ES-I3 (cell line): ENCODE data around the gene ACSM6.

ENCODE experiments used
- H3K36me3 ChIP-seq: 2 replicates; pipeline ENCODE4 v1.6.1; 2013; ENCODE audit warnings: mild to moderate bottlenecking, low read length, control low read depth, moderate library complexity; ENCODE audit not compliant: insufficient read depth
- H3K4me1 ChIP-seq: 2 replicates; pipeline ENCODE4 v1.6.1; 2013; ENCODE audit warnings: mild to moderate bottlenecking, control low read depth, low read length; ENCODE audit not compliant: insufficient read depth
- H3K9ac ChIP-seq: 2 replicates; pipeline ENCODE4 v1.6.1; 2013; ENCODE audit warnings: low read depth, mild to moderate bottlenecking, low read length, moderate library complexity
- H3K9me3 ChIP-seq: 2 replicates; pipeline ENCODE4 v1.6.1; 2013; ENCODE audit warnings: mild to moderate bottlenecking, low read length, moderate library complexity; ENCODE audit not compliant: control insufficient read depth, insufficient read depth

The ACSM6 gene

DNA sequence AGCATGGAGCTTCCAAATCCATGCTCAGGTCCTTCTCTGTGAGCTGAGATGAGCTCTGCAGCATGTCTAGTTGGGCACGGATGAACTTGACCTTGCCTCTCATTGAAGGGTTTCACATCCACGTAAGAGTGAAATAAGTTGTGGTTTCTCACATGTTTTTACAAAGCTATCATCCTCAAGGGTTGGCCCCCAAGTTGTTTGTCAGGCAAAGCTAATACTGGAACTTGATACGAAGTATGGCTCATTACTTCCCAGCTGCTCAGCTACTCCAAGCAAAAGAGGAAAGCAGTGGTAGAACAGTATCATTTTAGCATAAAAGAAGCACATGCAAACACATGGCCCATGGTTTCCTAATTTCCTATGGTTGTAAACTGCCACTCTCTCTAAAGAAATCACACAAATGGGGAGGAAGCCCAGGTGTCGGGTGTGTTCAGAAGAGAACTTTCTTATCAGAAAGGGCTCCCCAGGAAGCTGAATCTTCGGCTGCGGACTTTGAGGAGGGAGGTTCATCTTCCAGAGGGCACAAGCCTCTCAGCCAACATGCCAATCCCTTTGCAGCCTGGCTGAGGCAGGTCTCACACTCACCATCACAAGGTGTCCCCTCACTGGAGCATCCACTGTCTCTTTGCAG is 51.5 kb downstream of the ACSM6 start:
- Histone ChIP-seq H3K36me3 (peaks cover 27% of the 10 kb centered on the region), H3K9me3 (no peaks in the 10 kb centered on the region), H3K9ac (no peak overlapping the region), H3K4me1 (peaks cover 15% of the 10 kb centered on the region)

DNA sequence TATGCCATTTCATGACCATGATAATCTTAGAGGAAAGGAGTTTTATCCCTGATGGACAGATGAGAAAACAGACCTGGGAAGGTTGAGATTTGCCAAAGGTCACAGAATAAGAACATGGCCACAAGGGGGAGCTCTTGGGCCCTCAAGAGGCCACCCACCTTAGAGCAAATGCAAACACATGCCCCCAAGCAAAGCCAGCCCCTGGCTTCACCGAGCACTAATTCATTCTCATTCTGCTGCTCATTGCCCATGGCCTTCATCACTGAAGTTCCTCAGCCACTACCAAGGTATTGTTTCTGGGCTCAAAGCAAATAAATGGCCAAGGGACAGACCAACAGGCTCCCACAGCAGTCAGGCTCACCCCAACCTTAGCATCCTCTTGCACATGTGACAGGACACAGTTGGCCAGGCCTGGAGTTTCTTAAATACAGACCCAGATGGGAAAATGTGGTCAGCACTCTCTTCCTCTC is 52.6 kb downstream of the ACSM6 start:
- peaks cover 15% of the 10 kb centered on the region for H3K4me1 ChIP-seq
- peaks cover 16% of the 10 kb centered on the region for H3K36me3 ChIP-seq
- H3K9ac ChIP-seq = no peak overlapping the region
- H3K9me3 ChIP-seq = no peaks in the 10 kb centered on the region

DNA sequence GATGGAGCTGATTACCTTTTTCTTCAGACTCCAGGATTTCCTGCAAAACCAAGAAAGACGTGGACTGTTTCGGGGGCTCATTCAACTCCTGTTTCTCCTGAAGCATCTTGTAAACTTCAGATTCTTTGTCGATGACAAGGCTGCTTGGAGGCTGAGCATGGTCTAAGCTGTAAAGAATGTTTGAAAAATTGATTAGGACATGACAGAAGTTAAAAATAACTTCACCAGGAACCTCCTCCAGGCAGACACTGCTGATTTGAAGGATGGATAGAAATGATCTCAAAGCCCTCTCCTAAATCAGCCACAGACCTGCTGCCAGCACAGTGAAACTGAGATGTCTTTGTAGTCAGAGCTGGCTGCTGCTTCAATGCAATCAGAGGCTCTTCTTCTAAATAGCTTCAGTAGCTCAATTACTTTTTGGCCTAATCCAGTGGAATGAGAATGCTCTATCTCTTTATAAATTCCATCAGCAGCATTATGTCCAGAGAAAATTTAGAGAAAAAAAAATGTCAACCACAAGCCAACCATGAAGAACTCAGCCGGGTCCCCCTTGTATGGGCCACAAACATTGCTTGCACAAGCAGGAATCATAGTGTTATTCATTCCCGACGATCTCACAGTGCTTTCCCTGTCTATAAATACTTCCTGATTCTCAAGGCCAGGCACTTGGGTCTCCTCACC is 53.3 kb downstream of the ACSM6 start:
- Histone ChIP-seq H3K4me1 (peaks cover 15% of the 10 kb centered on the region), H3K9me3 (no peaks in the 10 kb centered on the region), H3K36me3 (peaks cover 11% of the 10 kb centered on the region), H3K9ac (no peak overlapping the region)

DNA sequence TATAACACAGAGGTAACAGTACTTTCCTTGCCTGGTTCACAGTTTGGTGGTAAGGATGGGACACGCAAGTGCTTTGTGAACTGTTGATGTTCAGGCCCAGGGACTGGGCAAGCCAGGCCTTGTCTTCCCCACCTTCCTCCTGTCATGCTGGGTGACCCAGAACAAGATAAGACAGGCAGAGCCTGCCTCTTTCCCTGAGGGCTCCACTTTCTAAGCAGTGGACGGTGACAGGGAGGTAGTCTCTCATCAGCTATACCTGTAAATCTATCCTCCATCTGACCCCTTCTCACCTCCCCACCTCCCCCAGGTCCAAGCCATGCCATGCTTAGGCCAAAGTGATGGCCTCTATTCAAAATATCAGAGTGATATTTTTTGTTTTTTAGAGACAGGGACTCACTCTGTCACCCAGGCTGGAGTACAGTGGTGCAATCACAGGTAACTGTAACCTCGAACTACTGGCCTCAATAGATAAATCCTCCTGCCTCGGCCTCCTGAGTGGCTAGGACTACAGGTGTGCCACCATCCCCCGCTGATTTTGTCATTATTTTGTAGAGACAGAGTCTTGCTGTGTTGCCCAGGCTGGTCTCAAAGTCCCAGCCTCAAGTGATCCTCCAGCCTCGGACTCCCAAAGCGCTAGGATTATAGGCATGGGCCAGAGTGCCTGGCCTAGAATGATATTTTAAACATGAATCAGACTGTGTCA is 54.0 kb downstream of the ACSM6 start:
- Histone ChIP-seq H3K4me1 (peaks cover 15% of the 10 kb centered on the region), H3K9ac (no peak overlapping the region), H3K36me3 (peaks cover 11% of the 10 kb centered on the region), H3K9me3 (no peaks in the 10 kb centered on the region)

DNA sequence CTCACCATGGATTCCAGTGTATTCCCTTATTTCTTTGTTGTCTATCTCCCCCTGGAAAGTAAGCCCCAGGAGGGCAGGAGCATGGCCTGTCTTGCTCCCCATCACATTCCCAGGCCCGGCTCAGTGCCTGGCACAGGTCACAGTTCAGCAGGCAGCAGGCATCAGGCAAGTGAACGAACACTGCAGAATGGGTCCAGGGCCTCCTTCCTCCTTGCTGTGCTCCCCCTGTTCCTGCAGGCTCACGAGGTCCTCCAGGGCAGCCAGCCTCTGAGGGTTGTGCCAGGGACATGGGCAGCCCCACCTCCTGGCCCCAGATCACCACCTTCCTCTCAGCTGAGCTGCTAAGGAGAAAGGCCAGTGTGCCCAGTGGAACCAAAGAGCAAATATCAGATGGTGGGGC is 55.0 kb downstream of the ACSM6 start:
- Histone ChIP-seq H3K4me1 (peaks cover 15% of the 10 kb centered on the region), H3K9ac (no peak overlapping the region), H3K36me3 (peaks cover 11% of the 10 kb centered on the region), H3K9me3 (no peaks in the 10 kb centered on the region)

DNA sequence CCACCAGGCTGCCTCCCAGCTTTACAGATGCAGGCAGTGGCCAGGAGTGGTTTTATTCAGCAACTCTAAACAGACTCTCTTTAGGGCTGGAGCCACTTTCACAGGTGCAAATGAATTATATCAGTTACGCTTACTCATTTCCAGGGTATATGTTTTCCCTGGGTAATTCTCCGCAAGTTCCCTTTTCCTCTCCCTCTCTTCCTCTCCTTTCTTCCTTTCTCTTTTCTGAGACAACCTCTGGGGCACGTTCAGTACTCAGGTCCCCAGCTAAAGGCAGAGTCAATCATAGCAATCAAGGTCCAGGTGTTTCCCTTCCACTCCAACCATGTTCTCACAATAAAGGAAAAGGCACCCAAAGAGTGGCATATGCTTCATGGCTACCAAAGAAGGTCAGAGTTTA is 55.4 kb downstream of the ACSM6 start:
- peaks cover 11% of the 10 kb centered on the region for H3K36me3 ChIP-seq
- no peak overlapping the region for H3K9ac ChIP-seq
- peaks cover 12% of the 10 kb centered on the region; the same call in 1 of the 2 replicates for H3K4me1 ChIP-seq
- no peaks in the 10 kb centered on the region for H3K9me3 ChIP-seq

DNA sequence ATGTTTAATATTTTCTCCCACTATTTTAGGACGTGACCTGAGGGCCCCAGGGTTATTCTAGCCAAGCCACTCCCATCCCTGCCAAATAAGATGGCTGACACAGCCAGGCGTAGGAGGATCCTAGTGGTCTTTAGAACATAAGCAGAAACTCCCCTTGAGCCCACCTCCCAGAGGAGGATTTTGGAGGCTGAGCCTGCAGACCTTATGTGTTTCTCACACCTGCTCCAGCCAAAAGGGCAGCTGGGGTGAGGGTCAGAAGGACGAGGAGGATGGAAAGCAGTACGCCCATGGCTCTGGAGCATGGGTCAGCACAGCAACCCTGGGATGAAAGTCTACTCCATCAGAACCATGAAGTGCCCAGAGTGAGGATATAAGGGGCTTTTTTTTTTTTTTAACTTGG is 56.8 kb downstream of the ACSM6 start:
- H3K4me1 ChIP-seq = peaks cover 12% of the 10 kb centered on the region; the same call in 1 of the 2 replicates
- H3K9me3 ChIP-seq = no peaks in the 10 kb centered on the region
- H3K9ac ChIP-seq = no peak overlapping the region
- peaks cover 3% of the 10 kb centered on the region for H3K36me3 ChIP-seq

DNA sequence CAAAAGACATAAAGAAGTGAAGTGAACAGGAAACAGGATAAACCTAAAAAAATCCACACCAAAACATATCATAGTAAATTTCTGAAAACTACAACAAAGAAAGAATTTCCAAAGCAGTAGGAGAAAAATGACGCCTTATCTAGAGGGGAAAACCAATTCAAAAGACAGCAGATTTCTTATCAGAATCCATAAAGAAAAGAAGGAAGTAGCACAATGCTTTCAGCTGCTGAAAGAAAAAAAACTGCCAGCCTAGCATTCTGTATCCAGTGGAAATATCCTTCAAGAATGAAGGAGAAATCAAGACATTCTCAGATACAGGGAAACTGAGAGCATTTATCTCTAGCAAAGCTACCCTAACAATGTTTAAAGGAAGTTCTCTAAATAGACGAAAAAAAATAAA is 59.0 kb downstream of the ACSM6 start:
- no peak overlapping the region for H3K9ac ChIP-seq

DNA sequence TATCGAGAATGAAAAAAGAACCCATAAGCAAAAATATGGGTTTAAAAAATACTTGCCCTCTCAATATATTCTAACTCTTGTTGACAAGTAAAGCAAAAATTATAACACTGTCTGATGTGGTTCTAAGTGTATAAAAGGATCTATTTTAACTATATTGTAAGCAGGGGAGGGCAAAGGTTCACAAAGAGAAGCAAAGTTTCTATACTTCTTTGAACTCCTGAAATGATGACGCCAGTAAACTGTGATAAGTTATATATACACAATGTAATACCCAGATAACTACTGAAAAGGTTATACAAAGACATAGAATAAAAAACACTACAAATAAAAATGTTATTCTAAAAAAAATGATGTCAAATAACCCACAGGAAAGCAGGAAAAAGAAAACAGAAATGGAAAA is 59.6 kb downstream of the ACSM6 start:
- Histone ChIP-seq H3K4me1 (no peaks in the 10 kb centered on the region), H3K9ac (no peak overlapping the region), H3K36me3 (peaks cover 9% of the 10 kb centered on the region), H3K9me3 (peaks cover 3% of the 10 kb centered on the region; the same call in 1 of the 2 replicates)

More for the DNA sequence above, 59.0 kb downstream of the ACSM6 start:
- Histone ChIP-seq H3K36me3 (peaks cover 4% of the 10 kb centered on the region), H3K4me1 (no peaks in the 10 kb centered on the region), H3K9me3 (peaks cover 3% of the 10 kb centered on the region; the same call in 1 of the 2 replicates)

DNA sequence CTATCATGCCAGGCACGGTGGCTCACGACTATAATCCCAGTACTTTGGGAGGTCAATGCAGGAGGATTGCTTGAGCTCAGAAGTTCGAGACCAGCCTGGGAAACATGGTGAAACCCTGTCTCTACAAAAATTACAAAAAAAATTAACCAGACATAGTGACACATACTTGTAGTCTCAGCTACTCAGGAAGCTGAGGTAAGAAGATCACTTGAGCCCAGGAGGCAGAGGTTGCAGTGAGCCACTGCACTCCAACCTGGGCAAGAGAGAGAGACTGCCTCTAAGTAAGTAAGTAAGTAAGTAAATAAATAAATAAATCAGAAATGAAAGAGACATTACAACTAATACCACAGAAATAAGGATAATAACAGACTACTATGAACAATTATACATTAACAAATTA is 60.6 kb downstream of the ACSM6 start:
- H3K9me3 ChIP-seq = peaks cover 6% of the 10 kb centered on the region; the same call in 1 of the 2 replicates
- H3K36me3 ChIP-seq = peaks cover 13% of the 10 kb centered on the region
- no peaks in the 10 kb centered on the region for H3K4me1 ChIP-seq

DNA sequence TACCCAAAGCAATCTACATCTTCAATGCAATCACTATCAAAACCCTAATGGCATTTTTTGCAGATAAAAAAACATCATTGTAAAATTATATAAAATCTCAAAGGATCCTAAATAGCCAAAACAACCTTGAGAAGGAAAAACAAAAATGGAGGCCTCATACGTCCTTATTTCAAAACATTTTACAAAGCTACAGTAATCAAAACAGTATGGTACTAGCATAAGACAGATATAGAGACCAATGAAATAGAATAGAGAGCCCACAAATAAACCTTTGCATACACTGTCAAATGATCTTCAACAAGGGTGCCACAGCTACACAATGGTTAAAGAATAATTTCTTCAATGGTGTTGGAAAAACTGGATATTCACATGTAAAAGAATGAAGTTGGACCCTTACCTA is 62.2 kb downstream of the ACSM6 start:
- 0 out of 2 replicates have a peak, but pooled peaks cover 6% of the 10 kb centered on the region for H3K4me1 ChIP-seq
- peaks cover 6% of the 10 kb centered on the region; the same call in 1 of the 2 replicates for H3K9me3 ChIP-seq
- peaks cover 28% of the 10 kb centered on the region for H3K36me3 ChIP-seq
- H3K9ac ChIP-seq = no peak overlapping the region

More for the DNA sequence above, 60.6 kb downstream of the ACSM6 start:
- no peak overlapping the region for H3K9ac ChIP-seq

DNA sequence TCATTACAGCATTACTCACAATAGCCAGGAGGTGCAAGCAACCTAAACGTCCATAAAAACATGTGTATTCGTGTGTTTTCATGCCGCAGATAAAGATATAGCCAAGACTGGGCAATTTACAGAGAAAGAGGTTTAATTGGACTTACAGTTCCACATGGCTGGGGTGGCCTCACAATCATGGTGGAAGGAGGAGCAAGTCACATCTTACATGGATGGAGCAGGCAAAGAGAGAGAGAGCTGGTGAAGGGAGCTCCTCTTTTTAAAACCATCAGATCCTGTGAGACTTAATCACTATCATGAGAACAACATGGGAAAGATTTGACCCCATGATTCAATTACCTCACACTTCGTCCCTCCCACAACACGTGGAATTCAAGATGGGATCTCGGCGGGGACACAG is 63.8 kb downstream of the ACSM6 start:
- Histone ChIP-seq H3K9ac (no peak overlapping the region), H3K36me3 (peaks cover 34% of the 10 kb centered on the region)

DNA sequence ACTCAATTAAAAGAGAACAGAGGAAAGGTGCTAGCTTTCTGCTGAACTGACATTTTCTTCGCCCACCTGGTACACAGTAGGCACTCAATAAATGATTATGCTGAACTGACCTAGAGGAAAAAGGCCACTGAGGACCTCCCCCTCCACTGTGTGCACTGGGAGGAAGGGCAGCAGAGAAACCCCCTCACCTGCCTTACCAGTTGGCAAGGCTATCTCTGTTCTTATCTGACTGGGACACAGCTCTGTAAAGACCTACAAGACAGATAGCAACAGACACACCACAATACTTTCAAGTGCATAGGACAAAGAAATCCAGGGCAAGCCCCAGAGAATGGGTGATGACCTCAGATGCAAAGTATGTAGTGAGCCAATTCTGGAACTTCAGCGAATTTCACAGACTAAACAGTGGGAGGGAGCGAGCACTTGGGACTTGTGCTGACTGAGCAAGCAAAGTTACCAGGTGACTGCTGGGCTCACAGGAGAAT is 66.4 kb downstream of the ACSM6 start:
- peaks cover 39% of the 10 kb centered on the region for H3K36me3 ChIP-seq
- no peak overlapping the region for H3K9ac ChIP-seq
- H3K9me3 ChIP-seq = peaks cover 6% of the 10 kb centered on the region; the same call in 1 of the 2 replicates
- H3K4me1 ChIP-seq = peaks cover 30% of the 10 kb centered on the region

More for the DNA sequence above, 63.8 kb downstream of the ACSM6 start:
- peaks cover 13% of the 10 kb centered on the region; the same call in 1 of the 2 replicates for H3K4me1 ChIP-seq
- H3K9me3 ChIP-seq = peaks cover 6% of the 10 kb centered on the region; the same call in 1 of the 2 replicates

DNA sequence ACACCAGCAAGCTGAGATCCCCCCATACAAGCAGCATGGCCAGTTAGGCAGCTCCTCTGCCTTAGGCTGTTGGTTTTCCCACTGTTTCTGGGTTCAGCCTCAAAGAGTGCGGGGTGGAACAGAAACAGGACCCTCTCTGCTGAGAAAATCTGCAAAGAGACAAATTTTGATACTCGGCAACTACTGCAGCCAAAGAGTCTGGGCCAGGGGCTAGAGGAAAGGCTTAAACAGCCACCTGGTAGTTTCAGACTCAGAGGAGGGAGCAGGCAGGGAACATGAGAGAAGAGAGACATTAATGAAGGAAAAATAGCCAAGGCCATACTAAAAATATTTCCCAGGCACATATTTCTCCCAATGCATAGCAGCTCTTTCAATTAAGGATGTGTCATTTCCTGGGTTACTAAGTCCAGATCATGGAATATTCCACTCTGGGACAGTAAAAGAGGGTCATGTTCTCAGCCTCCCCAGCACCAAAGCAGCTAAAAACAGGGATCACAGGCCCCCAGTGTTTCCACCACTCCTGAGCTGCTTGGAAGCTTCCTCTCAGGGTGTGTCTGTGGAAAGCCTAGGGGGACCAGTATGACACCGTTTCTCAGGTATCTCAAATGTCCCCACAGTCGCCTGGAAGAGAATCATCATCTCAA is 67.0 kb downstream of the ACSM6 start:
- Histone ChIP-seq H3K9me3 (peaks cover 6% of the 10 kb centered on the region; the same call in 1 of the 2 replicates), H3K9ac (no peak overlapping the region), H3K36me3 (peaks cover 39% of the 10 kb centered on the region), H3K4me1 (peaks cover 30% of the 10 kb centered on the region)
